EH (cell line): ENCODE measurements around the gene VOPP1.

Source experiments
- DNase-seq: peaks from one replicate; pipeline ENCODE4 v3.0.0-alpha.2; 2015; ENCODE audit warnings: low read depth

VOPP1 gene

DNA sequence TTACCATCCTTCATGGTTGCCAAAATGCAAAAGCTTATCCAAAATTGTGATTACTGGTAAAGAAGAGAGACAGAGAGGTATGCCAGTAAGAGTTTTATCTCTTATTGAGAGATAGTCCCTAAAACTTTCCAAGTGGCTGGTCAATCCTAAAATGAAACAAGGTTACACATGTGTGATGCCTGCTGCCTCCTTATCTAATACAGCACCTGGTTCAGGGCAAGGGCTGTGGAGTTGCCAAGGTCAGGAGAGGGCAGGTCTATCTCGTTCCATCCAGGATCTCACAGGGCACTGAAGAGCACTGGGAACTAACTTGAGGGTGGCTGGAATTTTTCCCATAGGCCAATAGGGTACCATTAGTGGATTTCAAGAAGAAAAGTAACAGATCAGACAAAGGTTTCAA, 18.3 kb downstream of the VOPP1 start:
- DNase-seq: no peak

DNA sequence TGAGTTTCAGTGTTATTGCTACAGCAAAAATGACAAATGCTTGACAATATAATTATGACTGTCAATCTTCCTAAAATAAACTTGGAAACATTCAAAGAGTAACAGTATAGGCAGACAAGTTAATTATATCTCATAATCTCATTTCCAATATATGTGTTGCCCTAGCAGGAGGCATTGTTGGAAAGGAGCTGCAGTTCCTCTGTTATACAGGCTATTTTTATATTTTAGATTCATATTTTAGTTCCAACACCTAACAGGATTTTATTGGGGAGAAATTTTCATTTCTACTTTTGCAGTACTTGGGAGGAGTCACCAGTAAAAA, 19.3 kb downstream of the VOPP1 start:
- no peak for DNase-seq

DNA sequence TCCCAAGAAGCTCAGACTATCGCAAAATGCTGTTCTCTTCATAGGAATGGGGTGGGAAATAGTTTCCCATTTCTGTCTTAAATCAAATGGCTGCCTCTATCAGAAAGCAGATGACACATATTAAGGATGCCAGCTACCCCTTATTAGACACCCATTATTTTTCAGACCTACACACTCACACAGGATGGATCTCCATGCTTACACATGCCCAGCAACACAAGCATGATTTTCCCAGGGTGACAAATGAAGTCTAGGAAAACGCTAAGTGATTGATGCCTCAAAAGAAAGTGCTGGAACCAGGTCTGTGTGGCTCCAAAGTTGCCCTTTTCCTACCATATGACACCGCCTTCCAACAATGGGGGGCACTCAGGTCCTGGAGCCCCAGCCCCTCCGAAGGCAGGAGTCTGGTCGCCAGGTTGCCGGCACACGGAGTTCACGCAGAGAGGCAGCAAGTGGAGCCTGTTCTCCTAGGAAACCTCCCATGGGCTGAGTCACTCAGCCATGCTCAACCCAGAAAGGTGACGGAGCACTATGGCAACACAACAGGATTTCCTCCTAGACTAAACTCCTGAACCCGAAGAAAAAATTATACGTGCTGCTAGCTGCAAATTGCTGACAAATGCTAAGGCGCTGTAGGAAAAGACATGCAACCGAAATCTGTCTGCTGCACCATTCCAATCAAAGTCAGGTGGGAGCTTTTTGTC, 19.8 kb downstream of the VOPP1 start:
- DNase-seq: peak; percentile 82

DNA sequence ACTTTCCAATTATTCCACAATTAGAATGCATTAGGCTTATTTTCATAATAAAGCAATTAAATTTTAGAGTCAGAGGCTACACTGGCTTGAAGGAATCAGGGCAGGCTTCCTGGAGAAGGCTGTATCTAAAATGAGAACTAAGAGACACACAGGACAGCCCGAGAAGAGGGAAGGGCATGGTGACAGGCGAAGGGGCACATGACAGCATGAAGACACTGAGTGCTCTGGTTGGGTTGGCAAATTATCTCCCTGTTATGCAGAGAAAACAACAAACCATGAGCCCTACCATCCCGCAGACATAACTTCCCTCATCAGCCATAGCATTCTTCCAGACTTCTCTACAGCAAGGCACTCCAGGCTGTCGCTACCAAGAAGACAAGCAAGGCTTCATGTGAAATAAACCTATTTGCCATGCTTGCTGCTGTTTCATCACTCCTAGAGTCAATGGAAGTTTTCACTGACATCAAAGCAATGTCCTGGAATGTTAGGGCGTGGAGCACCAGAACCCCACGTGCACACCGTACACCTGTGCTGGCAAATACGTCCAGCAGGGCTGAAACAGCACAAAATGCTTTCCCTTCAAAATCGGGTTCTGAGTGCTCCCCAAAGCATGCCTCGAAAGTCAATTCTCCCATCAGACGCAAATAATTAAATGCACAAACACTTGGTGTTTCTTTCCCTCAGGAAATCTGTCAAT, 21.3 kb downstream of the VOPP1 start:
- no peak for DNase-seq

DNA sequence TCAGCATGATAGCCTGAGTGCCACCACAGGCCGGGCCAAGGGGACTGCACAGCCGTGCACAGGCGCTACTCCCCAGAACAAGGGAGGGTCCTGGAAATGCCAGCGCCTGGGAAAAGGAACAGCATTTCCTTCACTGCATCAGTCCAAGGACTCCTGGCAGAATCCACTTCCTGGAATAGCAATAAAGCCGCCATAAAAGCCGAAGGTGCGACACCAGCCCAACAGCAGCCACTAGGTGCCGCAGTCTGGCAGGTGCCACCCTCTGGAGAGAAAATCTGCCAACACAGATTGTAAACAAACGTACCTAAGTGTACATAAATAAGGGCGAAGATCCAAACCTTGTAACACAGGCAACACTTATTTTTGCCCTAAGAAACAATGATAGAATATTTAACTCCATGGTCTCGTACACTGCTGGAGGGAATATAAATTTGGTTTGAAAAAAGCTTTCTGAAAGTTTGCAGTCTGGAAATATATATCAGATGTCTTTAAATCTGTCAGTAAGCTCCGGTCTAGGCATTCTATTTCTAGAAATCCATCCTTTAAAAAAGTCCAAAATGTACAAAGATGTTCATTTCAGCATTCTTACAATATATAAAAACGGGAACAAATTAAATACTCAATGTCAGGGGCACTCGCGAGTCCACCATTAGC, 22.2 kb downstream of the VOPP1 start:
- DNase-seq: no peak

DNA sequence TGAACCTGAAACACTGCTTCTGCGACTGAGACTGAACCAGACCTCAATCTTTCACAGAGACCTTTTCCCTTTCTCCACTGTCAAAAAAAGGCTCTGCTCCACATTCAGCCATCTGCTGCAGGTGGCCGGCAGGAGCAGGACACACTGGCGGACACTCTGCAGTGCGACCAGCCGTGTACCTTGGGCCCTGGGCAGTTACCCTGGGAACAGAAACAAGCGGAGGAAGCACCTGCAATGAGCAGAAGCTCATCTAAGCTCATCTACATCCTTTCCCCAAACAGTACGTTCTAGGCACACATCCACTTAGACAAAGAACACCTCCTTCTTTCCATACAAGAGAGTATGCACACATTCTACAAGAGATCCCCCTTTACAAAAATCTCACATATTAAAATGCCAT, 22.8 kb downstream of the VOPP1 start:
- no peak for DNase-seq

DNA sequence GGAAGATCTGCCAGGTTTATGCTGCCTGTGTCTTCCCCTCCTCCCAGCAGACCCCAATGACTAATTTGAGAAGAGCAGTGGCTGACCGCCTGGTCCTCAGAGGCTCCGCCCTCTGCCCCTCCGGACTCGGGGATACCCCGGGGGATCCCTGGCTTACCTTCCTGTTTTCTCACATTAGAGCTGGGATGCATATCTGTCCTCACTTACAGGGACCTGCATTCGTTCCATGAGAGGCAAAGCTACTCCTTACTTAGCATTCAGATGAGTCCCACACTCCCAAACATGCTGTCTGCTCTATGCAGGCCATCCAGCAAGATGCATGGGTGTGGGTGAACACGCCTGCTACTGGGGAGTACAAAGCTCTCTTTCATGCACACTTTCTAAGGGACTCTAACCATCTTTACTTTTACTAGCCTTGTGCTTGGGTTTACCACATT, 24.0 kb downstream of the VOPP1 start:
- no peak for DNase-seq

DNA sequence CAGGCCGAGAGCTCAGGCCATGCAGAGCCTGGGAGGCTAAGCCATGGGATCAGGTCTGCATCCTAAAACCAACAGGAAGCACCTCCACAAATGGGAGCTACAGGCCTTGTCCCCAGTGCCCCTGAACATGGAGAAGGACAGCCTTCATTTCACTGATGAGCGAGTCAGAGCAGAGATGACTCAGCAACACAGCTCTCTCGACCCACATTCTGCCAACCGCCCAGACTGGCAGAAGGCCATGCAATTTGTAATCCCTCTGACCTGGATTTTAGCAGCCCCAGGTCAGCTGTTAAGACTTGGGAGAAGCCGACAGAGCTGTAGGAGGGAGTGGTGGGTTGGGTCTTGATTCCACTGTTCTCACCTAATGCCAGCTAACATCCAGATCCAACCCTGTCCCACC, 25.5 kb downstream of the VOPP1 start:
- peak; percentile 89 for DNase-seq

DNA sequence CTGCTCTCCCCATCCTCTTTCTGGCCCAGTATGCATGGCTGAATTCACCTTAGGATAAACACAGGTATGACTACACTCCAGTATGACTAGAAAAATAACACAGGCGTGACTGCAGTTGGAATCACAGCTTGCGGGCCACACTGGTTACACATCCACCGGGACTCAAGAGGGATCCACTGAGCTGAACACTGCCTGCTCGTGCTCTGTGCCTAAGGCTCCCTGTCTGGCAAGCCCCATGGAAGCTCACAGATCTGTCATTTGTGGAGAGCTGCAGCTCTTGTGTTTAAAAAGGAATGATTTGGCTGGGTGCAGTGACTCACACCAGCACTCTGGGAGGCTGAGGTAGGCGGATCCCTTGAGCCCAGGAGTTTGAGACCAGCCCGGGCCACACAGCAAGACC, 26.8 kb downstream of the VOPP1 start:
- peak; percentile 85 for DNase-seq

DNA sequence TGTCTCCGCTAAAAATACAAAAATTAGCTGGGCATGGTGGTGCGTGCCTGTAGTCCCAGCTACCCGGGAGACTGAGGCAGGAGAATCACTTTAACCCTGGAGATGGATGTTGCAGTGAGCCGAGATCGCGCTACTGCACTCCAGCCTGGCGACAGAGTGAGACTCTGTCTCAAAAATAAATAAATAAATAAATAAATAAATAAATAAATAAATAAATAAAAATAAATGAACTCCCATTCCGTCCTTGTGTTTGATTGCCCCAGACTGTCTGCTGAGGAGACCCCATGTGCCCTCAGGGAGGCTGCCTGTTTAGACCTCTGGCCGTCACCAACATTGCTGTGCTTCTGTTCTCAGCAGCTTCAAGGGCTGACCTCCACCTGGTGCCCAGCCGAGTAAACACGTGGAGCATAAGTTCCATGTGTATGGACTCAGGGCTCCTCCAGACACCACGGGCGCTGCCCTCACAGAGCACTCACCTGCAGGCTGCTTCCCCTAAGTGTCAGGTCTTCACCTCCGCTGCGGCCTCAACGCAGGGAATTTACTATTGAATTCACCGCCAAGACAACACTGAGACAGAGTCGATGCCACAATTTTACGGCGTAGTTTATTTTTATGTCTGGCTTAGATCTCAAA, 32.0 kb downstream of the VOPP1 start:
- DNase-seq: no peak

DNA sequence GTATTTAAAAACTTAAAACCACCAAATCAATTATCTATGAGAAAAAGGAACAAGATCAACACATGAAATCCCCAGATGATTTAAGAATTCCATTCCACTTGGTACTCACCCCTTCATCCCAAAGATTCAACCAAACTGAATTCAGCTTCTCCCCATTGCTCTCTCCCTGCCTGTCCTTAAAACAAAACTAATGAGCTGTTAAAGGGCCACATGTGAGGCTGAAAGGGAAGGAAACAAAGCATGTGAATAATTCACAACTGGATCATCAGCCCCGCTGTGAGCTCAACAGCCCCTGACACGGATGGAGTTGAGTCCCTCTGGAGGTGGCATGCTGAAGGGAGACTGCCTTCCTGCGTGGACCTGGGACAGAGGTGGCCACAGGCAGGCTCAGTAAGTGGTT, 32.9 kb downstream of the VOPP1 start:
- DNase-seq: peak; percentile 54

DNA sequence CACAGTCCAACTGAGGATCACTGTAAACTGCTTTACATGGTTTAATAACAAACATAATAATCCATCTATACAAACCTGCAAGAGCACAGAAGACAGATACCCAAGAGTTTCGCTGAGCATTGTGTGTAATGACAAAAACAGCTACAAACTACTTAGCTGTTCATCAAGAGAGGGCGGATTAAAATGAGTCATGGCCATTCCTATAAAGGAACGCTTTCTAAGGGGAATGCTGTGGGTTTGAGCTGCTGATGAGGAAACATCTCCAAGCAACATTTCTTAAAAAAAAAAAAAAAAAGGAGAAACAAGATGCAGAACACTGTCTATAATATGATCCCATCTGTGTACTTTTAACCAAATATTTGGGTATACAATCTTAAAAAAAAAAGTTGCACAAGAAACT, 33.8 kb downstream of the VOPP1 start:
- peak; percentile 96 for DNase-seq

DNA sequence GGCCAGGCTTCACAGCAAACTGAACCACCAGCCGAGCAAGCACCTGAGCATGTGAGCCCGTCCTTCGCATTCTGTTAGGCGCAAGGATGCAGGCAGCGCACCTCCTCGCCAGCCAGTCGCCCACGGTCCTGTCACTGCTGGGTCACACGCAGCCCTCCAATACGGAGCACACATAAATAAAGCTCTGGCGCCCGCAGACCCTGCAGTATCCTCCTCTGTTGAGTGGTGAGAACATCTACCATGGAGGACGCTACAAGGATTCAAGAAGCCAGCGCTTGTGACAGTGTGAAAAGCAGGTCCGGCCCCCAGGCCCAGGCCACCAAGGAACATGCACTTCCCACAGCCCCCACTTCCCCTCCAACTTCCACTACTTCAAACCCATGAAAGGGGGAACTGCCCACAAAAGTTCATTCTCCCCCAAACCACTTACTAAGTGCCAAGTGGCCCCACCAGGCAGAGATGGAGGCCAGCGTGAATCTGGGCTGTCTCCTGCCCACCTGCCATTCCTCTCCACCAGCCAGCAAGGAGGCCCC, 34.8 kb downstream of the VOPP1 start:
- DNase-seq: no peak

DNA sequence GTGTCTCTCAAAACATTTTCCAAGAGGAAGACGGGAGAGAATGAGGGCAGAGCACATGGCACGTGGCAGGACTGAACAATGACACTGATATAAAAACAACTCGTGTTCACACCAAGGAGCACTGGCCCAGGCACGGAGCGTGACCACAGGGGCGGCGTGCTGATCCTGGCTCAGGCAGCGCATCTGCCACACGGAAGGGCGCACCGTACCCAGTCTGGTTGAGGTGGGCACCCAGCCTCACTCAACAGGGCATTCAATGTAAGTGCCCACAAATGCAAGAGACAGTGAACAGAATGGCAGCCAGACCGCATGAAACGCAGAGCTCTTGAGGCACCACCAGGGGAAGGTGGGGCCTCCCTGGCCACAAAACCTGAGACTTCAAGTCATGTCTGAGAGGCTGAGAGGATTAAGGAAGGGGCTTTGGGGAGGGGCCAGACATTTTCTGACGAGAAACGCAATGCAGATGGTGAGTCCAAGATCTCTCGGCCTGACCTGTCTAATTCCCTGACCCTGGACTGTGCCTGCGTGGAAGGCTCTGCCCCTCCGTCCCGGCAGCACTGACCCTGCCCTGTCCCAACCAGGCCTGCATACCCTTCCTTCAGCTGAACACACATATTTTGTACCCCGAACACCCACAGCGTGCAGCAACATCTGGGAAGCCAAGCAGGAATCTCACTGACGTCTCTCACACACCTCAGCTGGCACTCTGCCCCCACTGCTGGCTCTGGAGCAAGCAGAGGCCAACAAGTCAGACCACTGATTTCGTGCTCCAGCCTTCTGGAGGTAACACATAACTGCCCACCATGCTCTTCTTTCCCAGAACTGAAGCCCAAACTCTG, 35.5 kb downstream of the VOPP1 start:
- no peak for DNase-seq

DNA sequence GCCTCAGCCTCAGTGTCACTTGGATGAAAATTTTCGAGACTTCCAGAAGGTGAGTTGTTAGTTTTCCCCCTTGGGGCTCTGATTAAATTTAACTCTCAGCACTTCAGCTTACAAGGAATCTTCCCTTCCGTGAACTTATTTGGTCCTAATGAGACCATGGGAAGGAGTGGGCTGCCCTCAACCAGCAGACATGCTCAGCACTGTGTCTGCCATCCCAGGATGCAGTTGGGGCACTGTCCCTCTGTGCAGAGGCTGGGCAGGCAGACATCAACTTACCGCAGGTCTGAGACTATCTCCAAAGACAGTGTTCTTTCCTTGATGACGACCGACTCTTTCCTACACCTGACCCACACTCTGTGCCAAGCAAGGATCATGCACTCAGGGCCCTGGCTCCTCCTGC, 36.7 kb downstream of the VOPP1 start:
- no peak for DNase-seq

DNA sequence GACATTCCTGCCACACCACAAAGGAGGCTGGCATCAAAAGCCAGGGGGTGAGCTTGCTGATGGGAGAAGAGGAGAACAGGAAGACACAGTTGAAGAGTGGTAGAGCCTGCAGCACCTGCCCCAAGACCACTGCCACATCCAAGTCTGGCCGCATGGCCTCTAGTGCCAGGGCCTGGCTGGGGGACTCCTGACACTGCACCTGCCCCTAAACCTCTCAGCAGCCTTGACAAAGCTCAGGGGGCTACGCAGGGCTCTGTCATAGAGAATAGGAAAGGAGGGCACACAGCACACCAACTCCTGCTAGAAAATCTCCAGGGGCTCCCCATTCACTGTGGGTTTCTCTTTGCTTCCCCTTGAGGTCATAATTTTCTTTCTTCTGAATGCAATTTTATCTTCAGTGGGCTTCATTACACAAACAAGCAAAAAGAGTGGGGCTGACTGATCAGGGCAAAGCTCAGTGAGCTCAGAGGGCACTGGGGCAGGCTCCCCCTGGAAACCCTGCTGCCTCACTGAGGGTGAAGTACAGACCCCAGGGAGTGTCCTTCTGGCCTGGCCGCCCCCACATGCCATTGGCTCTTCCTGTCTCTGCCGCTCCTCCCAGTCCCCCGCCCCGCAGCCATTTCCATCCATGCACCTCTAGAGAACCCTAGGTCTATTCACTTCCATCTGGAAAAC, 37.2 kb downstream of the VOPP1 start:
- no peak for DNase-seq

DNA sequence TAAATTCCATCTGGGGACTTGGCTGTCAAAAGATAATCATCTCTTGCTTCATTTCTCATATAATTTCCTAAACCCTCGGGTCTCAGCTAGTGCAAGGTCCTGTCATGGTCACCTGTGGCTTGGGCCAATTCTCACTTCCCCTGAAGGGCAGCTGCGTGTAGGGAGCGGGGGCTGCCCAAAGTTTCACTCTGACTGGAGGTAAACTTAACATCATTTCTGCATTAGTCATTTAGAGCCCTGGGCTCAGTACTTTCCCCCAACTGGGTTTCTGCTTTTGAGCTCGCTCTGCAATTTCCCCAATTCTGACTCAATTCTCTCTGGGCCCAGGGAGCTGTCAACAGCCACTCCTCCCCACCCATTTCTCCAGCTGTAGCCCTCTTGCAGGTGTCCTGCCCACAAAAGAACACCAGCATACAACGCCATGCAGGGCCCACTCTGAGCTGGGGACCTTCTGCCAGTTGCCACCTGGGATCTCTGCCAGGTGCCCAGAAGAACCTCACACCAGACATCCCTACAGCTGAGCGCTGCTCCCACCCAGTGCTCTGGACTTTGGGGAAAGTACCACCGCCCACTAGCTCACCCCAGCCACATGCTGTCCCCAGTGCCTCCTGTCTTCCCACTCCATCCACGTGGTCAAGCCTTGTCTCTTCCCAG, 37.9 kb downstream of the VOPP1 start:
- DNase-seq: peak; percentile 81

DNA sequence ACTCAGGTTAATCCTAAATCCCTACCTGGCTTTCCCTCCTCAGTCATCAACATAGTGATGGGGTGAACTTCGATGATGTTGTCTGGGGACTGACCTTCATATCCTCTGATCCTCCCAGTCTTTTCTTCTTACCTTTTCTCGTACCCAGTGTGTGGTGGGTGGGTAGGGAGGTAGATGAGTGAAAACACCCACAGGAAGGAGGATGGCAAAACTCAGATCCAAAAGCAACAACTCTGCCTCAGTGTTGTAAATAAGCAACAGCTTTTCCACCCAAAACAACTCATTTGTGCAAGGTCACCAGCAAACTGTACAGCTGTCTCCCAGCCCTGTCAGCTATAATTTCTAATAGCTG, 38.6 kb downstream of the VOPP1 start:
- no peak for DNase-seq

DNA sequence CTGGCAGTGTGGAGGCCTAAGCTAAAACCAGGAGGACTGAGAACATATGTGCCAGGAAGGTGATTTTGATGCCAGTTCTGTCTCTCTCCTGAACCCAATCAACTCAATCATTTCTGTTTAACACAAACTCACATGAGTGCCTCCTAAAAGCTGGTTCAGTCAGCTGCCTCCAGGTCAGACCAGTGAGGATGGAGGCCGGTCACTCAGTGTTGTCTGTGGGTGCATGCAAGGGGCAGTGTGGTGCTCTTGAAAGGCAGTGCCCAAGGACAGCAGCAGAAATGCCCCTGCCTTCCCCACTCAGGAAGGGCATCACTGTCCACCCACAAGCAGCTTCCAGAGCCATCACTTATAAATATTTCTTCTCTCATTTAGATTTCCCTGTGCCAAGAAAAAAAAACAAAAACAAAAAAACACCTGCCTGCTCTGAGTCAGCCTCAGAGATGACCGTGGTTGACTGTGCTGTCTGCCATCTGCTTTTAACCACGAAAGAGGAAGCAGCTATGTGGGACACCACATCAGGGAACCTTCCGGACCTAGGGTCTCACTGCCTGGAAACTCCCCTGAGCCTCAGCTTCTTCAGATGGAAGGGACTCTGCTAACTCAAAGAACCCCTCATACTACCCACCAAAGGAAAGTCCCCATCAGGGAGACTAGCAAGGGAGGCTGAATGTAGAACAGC, 39.1 kb downstream of the VOPP1 start:
- peak; percentile 58 for DNase-seq
